B cell (primary cell): ENCODE results near the gene CPLANE2. TPM values are rescaled to one million over a fixed set of nuclear protein-coding genes. Genes with fewer than 3 reads are reported as not detected.

ENCODE experiments used
- ATAC-seq: fragments of 200-7000 bp; cut with Tn5 transposase; one replicate; pipeline ENCODE4 v1.10.0; 2021; ENCODE audit warnings: low read depth, mild to moderate bottlenecking, moderate number of reproducible peaks, moderate library complexity
- CTCF ChIA-PET: fragments of 350-600 bp; sonication (Branson Sonifier 250); formaldehyde crosslinking; loops from one replicate; lab custom pipeline; 2021; ENCODE audit warnings: antibody characterized with exemption, inconsistent platforms; lab: Charles Lee
- POLR2A ChIA-PET: fragments of 350-600 bp; sonication (Branson Sonifier 250); formaldehyde crosslinking; loops from one replicate; lab custom pipeline; 2021; ENCODE audit warnings: antibody characterized with exemption; lab: Charles Lee
- DNase-seq: peaks from one replicate; pipeline ENCODE4 v3.0.0; 2013
- H2AFZ ChIP-seq: 2 replicates; pipeline ENCODE4 v1.6.1; 2012; ENCODE audit warnings: mild to moderate bottlenecking, low read depth, low read length; ENCODE audit not compliant: insufficient read depth, poor library complexity, severe bottlenecking
- H3K27ac ChIP-seq, 2 donors: 1 replicate in 1 of 2; 2 replicates in 1 of 2; pipeline ENCODE4 v1.5.1; 2012 to 2013; ENCODE audit warnings: low read length in 2 of 2, mild to moderate bottlenecking in 2 of 2, moderate library complexity in 1 of 2
- H3K27me3 ChIP-seq, 4 experiments: fragments of 200-600 bp in 1 of 4; sonication (generic) in 1 of 4; replicated peaks in 1 of 4; 1 replicate in 2 of 4; 2 replicates in 2 of 4; pipeline versions ENCODE4 v1.6.1 to v1.7.0; 2013 to 2016; ENCODE audit warnings: low read length in 3 of 4, mild to moderate bottlenecking in 2 of 4, mixed read lengths in 1 of 4, moderate library complexity in 1 of 4; ENCODE audit not compliant: insufficient read depth in 4 of 4, control insufficient read depth in 3 of 4; ENCODE audit errors: control extremely low read depth in 1 of 4
- H3K36me3 ChIP-seq, 2 experiments: replicated peaks in 1 of 2; 1 replicate in 1 of 2; 2 replicates in 1 of 2; pipeline versions ENCODE4 v1.6.1 to v1.7.1; 2013; ENCODE audit warnings: low read length in 1 of 2; ENCODE audit not compliant: insufficient read depth in 2 of 2, control insufficient read depth in 1 of 2; ENCODE audit errors: control extremely low read depth in 1 of 2, extremely low read depth in 1 of 2
- H3K4me1 ChIP-seq, 2 donors: fragments of 200-600 bp in 1 of 2; sonication (generic) in 1 of 2; 1 replicate in 1 of 2; 2 replicates in 1 of 2; pipeline versions ENCODE4 v1.5.1 to v1.6.1; 2013 to 2017; ENCODE audit warnings: low read length in 2 of 2; ENCODE audit not compliant: control insufficient read depth in 2 of 2, insufficient read depth in 2 of 2
- H3K4me2 ChIP-seq: replicated peaks from 2 replicates; pipeline ENCODE3; 2012; ENCODE audit warnings: mild to moderate bottlenecking, low read depth, low read length; ENCODE audit not compliant: poor library complexity, severe bottlenecking
- H3K4me3 ChIP-seq, 5 experiments: fragments of 200-600 bp in 1 of 5; sonication (generic) in 1 of 5; 1 replicate in 3 of 5; 2 replicates in 2 of 5; pipeline versions ENCODE4 v1.5.1 to v1.7.0; 2011 to 2016; ENCODE audit warnings: low read length in 4 of 5, mild to moderate bottlenecking in 4 of 5, low read depth in 2 of 5, control low read depth in 1 of 5, moderate library complexity in 1 of 5; ENCODE audit not compliant: insufficient read depth in 1 of 5; ENCODE audit errors: control extremely low read depth in 1 of 5, extremely low read depth in 1 of 5
- H3K79me2 ChIP-seq: fragments of 200-600 bp; sonication (generic); one replicate; pipeline ENCODE4 v1.6.0; 2016; ENCODE audit warnings: low read length; ENCODE audit not compliant: control insufficient read depth, insufficient read depth
- H3K9ac ChIP-seq: fragments of 200-600 bp; sonication (generic); 2 replicates; pipeline ENCODE4 v1.6.1; 2017; ENCODE audit warnings: mild to moderate bottlenecking, low read length, moderate library complexity
- H3K9me3 ChIP-seq, 3 donors: one replicate each; pipeline versions ENCODE4 v1.6.1 to v1.7.1; 2013; ENCODE audit warnings: low read length in 2 of 3; ENCODE audit not compliant: control insufficient read depth in 2 of 3, insufficient read depth in 1 of 3; ENCODE audit errors: control extremely low read depth in 1 of 3
- H4K20me1 ChIP-seq: 2 replicates; pipeline ENCODE4 v1.6.0; 2012; ENCODE audit warnings: mild to moderate bottlenecking, low read length; ENCODE audit not compliant: insufficient read depth, control insufficient read depth, poor library complexity, severe bottlenecking
- H3K27ac Mint-ChIP-seq: one replicate; pipeline ENCODE4 v1.8.0; 2021; ENCODE audit warnings: mixed read lengths
- H3K27me3 Mint-ChIP-seq: one replicate; pipeline ENCODE4 v1.8.0; 2021; ENCODE audit warnings: mixed read lengths
- H3K4me1 Mint-ChIP-seq: one replicate; pipeline ENCODE4 v1.8.0; 2021; ENCODE audit warnings: mixed read lengths
- H3K4me3 Mint-ChIP-seq: one replicate; pipeline ENCODE4 v1.8.0; 2021; ENCODE audit warnings: mixed read lengths
- H3K9me3 Mint-ChIP-seq: one replicate; pipeline ENCODE4 v1.8.0; 2022; ENCODE audit warnings: mixed read lengths; ENCODE audit not compliant: insufficient read depth
- EZH2 ChIP-seq: IDR thresholded peaks from 2 replicates; pipeline ENCODE4 v1.6.1; 2012; ENCODE audit warnings: borderline replicate concordance, low read depth, mild to moderate bottlenecking, moderate library complexity, low read length; ENCODE audit not compliant: insufficient read depth, poor library complexity, severe bottlenecking
- WGBS: methylation state at CpG from one replicate; pipeline ENCODE4 v1.1.5; 2013; ENCODE audit warnings: missing lambda C conversion rate; ENCODE audit not compliant: insufficient coverage; 5-methylcytosine and 5-hydroxymethylcytosine counted together
- intact Hi-C: fragments of 100-400 bp; cut with micrococcal nuclease; formaldehyde crosslinking; loops from one replicate; pipeline ENCODE4 v1.10.0; 2022
- polyA plus RNA-seq: library from polyadenylated mRNA; depleted of rRNA; stranded (reverse); fragments of >200 nt; gene quantifications from 2 replicates; pipeline ENCODE4 v1.2.3, GENCODE V29; 2012
- total RNA-seq, 2 donors: library from RNA; stranded (reverse); fragments of 120-200 nt in 1 of 2; gene quantifications; 1 replicate in 1 of 2; 2 replicates in 1 of 2; pipeline versions ENCODE4 v1.2.3 to v1.2.4, GENCODE V29; 2013 to 2022
- TF ChIP-seq, protein P1 (sequence below): fragments of 200-600 bp; IDR thresholded peaks from one replicate; pipeline ENCODE4 v1.8.0; 2022; ENCODE audit warnings: antibody characterized with exemption, mild to moderate bottlenecking

CPLANE2 gene
- total and polyA plus RNA-seq, 2 donors (not counting 1 experiment from before 2014, with no cell fraction given), result 5.7 to 11.1 TPM

GRCh38 chr1:16184557-16185303 lies 52.3 kb downstream of the CPLANE2 start:
- no peak overlapping the region for H3K9ac ChIP-seq
- no peak overlapping the region for H3K27ac Mint-ChIP-seq
- ATAC-seq, result no peak

More at GRCh38 chr1:16184557-16185303, 52.3 kb downstream of the CPLANE2 start:
- Histone ChIP-seq H2AFZ (no peak overlapping the region), H3K4me3 (no peak overlapping the region), H3K27me3 (peaks cover 0 to 19% (median 6%) of the 10 kb centered on the region in 4 experiments), H3K4me1 (peaks cover 5 to 7% of the 10 kb centered on the region in 2 donors), H3K36me3 (no peaks in the 10 kb centered on the region), H3K9me3 (no peaks in the 10 kb centered on the region), H3K4me2 (no peak overlapping the region), H4K20me1 (no peaks in the 10 kb centered on the region), H3K79me2 (no peaks in the 10 kb centered on the region), H3K27ac (no peak overlapping the region)
- Mint-ChIP-seq H3K9me3 (no peaks in the 10 kb centered on the region), H3K27me3 (peaks cover 16% of the 10 kb centered on the region), H3K4me3 (no peak overlapping the region), H3K4me1 (peaks cover 2% of the 10 kb centered on the region)
- no peak for DNase-seq
- ChIA-PET POLR2A (no interaction called here), CTCF (interaction anchor here (0.5 to 12.1 kb wide), 4 partner anchors 21 to 105 kb away, joined by 3 to 237 read pairs (median 4); no protein-coding TSS in a partner anchor)
- intact Hi-C loops, result no loop called here
- WGBS, result 92% methylated on average over 8 of the region's 10 CpGs
- TF ChIP-seq, protein P1, sequence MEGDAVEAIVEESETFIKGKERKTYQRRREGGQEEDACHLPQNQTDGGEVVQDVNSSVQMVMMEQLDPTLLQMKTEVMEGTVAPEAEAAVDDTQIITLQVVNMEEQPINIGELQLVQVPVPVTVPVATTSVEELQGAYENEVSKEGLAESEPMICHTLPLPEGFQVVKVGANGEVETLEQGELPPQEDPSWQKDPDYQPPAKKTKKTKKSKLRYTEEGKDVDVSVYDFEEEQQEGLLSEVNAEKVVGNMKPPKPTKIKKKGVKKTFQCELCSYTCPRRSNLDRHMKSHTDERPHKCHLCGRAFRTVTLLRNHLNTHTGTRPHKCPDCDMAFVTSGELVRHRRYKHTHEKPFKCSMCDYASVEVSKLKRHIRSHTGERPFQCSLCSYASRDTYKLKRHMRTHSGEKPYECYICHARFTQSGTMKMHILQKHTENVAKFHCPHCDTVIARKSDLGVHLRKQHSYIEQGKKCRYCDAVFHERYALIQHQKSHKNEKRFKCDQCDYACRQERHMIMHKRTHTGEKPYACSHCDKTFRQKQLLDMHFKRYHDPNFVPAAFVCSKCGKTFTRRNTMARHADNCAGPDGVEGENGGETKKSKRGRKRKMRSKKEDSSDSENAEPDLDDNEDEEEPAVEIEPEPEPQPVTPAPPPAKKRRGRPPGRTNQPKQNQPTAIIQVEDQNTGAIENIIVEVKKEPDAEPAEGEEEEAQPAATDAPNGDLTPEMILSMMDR, result no peak
- TF ChIP-seq EZH2, result no peak
